Colon (tissue), 2 donors: Measurements from ENCODE around the gene TTC9.

Experiments used
- FAIRE-seq: peaks from 2 replicates; lab custom pipeline; 2012; peaks lifted over from hg19 to GRCh38; lab: Jason Lieb, UNC
- donor health status: control.
- donor health status: control.

Gene TTC9

DNA sequence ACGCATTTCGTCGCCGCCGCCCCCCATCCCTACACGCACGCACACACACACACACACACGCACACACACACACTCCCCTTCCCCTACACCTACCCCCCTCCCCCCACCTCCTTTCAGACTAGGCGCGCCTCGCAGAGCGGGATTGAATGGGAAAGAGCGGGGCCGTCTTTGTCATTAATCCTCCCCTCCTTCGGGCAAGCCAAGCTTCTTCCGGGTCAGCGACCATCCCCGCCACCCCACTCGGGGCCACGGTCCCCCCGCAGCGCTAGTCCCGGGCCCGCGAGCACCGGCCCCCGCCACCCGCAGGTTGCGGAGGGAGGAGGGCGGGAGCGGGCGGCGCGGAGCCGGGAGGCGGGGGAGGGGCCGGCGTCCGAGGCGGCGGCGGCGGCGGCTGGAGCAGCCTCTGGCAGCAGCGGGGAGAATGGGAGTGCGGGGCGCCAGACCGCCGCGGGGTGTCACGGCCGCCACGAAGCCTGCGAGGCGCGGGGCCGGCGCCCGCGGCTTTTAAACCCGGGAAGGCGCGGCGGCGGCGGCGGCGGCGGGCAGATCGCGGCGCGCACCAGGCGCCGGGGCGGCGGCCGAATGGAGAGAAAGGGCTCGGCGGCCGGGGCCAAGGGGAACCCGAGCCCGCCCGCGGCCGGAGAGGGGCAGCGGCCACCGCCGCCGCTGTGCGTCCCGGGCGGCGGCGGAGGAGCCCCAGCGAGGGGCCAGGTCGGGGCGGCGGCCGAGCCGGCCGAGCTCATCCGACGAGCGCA is at the start of gene TTC9:
TSS of gene TTC9 (plus strand) at position 369 of the 755 bp plus-strand sequence. CDS start at position 583, 214 bp downstream.
- no peak for FAIRE-seq

DNA sequence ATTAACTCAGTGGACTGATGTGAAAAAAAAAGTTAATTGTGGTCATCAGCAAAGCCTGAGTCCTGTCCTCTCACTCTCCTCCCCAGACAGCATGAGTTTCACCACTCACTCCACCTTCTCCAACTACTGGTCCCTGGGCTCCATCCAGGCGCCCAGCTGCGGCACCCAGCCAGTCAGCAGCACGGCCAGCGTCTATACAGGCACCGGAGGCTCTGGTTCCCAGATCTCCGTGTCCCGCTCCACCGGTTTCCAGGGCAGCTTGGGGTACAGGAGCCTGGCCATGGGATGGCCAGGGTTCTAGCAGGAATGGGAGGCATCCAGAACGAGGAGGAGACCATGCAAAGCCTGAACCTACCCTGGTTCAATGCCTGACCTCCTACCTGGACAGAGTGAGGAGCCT is 47.3 kb upstream of the TTC9 start:
- FAIRE-seq, result no peak

DNA sequence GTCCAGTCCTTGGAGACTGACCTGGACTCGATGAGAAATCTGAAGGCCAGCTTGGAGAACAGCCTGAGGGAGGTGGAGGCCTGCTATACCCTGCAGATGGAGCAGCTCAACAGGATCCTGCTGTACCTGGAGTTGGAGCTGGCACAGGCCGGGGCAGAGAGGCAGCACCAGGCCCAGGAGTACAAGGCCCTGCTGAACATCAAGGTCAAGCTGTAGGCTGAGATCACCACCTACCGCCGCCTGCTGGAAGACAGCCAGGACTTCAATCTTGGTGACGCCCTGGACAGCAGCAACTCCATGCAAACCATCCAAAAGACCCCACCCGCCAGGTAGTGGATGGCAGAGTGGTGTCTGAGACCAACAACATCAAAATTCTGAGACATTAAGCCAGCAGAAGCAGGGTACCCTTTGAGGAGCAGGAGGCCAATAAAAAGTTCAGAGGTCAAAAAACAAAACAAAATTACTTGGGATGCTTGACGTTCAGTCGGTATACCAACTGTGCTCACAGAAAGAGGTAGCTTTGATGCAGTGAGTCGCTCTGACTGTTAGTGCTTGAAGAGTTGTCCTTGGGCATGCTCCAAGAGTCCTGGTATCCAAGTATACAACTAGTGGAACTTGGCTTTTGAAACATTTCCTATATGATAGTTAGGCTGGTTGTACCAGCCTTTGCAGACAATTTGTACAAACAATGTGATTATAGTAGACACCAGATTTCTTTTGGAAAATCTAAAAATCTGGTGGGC is 46.1 kb upstream of the TTC9 start:
- FAIRE-seq, result no peak

DNA sequence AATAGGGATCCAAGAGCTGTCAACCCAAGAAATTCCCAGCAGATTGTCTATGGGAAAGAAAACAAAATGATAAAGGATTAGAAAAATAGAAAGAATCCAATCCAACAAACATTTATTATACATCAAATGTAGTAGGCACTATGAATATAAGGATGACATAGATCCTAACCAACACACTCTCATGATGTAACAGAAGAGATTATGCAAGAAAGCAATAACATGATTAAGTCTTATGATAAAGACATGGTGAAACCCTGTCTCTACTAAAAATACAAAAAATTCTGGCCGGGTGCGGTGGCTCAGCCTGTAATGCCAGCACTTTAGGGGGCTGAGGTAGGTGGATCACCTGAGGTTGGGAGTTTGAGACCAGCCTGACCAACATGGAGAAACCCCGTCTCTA is 44.0 kb upstream of the TTC9 start:
- no peak for FAIRE-seq

DNA sequence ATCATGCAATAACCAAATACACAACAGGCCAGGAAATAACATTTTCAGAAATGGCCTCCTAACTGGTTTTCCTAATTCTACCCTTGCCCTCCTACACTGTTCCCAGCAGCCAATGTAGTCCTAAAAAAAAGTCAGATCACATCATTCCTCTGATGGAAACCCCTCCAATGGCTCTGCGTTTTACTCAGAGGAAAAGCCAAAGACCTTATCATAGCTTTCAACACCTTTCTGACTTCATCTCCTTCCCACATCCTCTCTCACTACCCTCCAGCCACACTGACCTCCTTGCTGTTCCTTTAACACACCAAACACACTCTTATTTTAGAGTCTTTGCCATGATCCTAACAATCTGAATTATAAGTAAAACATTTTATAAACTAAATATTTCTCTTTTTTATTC is 42.4 kb upstream of the TTC9 start:
- no peak for FAIRE-seq

DNA sequence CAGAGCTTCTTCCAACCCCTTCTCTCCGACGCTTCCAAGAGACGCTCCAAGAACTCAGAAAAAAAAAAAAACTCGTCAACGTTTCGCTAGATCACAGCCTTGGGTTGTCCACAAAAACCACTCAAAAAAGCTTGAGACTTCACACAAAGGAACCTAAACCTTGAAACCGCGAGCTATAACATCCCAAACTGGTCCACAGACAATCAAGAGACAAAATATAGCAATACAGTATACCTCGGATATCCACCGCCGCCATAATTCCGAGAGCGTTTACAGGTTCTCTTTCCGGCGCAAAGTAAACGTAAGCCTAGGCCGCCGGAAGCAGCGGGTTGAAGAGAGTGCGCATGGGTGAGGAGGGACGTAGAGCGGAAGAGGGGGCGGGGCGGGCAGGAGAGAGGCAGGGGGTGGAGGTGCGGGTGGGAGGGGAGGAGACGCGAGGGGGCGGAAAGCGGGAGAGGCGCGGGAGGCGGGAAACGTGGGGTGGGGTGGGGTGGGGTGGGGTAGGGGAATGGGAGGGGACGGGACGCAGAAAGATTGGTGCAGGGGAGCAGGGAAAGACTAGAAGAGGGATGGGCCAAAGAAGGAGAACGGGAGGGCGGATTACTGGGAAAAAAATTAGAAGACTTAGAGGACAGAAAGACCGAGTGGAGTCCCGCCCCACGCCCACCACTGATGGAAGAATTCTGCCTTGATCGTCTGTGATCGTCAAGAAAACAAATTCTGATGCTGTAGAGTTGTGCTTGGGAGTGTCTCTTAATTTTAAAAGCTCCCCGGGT is 41.1 kb upstream of the TTC9 start, which contains the start of gene MED6:
TSS of gene MED6 (minus strand) at position 274 of the 776 bp plus-strand sequence. CDS start at position 256, 18 bp downstream.
- FAIRE-seq, result no peak

DNA sequence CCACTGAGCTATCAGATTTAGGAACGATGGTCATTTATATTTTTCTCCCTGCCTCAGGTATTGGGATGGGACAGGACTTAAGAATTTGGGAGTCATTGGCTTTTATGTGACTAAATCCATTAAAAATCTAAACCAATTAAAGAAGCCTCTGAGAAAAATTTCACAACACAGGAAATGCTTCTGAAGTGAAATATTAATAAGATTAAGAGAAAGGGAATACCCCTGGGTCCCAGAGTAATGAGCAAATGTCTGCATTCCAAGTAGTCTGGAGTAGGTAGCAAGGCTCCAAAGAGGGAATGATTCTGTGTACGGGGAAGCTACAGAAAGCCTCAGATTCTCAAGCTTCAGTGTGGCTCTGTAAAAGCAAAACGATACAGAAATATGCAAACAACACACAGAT is 40.6 kb upstream of the TTC9 start:
- no peak for FAIRE-seq

DNA sequence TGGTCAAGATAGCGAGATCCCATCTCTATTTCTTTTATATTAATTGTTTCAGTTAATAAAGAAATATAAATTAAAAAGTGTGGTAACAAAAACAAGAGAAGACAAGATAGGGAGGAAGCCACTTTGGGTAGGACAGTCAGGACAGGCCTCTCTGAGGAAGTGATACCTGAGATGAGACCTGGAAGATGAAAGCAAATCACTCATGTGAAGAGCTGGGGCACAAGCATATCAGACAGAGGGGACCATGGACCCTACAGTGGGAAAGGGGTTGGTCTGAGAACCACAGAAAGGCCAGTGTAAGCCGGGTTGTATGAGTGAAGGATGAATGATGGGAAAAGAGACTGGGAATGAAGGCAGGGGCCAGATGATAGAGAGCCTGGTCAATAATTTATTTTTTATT is 39.5 kb upstream of the TTC9 start:
- no peak for FAIRE-seq

DNA sequence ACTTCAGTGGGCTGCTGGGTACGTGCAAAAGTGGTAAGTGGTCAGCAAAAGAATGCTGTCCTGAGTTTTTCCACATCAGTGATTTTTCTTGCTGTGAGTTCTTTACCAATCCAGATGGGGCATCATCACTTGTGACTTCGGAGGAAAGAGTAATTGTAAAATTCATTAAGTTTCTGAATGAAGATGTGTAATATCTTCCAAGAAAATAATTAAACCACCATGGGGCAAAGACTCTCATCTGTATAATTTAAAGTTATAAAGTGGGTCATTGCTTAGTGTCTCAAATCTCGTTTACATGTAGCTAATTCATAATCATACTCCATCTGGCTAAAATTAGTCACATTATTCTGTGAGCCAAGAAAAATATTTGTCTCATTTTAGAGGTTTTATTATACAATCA is 30.5 kb upstream of the TTC9 start:
- FAIRE-seq, result no peak

DNA sequence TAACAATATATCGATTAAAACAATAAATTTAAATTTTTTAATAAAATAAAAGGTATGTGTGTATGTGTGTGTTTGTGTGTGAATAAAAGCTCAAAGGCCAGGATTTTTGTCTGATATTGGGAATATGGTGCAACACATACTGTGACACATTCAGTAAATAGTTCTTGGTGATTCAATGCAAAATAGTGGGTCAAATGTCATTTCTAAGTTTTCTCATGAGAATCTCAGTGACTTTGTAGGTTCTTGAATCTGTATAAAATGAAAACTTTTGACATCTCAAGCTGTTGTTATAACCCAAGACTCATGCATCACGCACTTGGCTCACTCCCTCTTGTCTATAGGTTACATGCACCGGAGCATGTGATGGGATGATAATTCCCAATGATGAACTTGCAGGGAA is 25.1 kb upstream of the TTC9 start:
- no peak for FAIRE-seq

DNA sequence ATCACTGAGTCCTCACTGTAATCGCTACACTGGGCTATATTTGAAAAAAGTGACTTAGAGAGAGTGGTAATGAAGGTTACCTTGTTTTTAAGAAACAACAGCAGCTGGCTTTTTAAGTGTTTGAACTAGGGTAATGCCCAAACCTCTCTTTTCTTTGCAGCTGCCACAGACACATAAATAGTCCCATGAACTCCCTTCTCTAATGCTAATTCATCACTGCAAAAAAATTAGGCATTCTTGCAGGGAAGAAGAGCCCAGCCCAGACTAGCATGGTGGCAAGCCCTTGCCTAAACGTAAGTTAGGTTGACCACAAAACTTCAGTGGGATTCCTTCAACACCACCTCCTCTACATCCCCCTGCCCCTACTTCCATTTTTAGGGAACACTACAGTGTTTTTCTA is 23.4 kb upstream of the TTC9 start:
- no peak for FAIRE-seq

DNA sequence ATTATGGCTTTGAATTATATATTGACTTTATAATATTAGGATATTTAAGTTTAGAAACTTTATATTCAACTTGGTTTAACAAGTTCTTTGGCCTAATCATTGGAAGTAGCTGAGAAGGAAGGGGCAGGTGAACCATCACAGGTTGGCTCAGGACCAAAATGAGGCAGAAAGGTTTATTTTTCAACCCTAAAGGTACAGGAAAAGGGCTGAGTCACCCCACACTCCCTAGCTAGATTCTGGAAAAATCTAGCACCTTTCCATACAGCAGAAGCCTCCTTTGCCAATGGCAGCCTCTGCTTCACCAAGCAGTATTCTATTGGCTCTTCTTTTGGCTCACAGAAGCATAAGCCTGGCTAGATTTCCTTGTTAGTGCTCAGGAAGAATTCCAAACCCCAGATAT is 22.0 kb upstream of the TTC9 start:
- FAIRE-seq, result no peak

DNA sequence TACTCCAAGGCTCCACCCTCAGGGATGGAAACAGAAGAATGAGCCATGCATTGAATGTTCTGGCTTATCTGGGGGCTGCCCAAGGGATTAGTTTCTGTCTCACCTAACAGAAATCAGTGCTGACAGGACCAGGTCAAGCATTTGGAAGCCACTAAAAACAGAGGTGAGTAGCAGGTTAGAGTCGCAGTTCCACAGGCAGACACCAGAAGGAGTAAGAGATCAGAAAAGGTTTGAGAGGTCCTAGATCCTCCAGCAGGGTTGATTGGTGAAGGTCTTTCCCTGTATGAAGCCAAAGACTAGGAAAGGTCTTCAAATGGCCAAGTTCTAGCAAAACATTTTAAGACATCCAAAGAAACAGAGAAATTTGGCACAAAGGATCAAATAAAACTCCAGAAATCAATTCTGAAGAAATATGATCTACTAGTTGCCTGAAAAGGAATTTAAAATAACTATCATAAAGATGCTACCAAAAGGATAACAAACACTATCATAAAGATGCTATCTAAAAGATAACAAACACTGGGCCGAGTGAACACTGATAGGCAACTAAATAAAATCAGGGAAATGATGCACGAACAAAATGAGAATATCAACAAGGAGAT is 19.5 kb upstream of the TTC9 start:
- no peak for FAIRE-seq

DNA sequence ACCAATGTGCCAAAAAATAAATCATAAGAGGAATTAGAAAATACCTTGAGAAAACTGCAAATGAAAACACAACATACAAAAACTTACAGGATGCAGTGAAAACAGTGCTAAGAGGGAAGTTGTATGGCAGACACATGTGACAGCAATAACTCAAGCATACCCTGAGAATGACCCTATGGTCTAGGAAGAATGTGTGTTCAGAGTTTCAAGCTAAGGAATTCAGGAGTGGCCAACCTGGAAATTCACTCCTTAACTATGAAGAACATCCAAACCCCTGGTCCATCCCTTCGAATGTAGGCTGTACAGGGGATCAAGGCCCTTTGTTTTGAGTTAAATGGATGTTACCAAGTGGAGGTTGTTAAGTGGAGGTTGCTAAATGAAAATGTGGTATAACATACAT is 16.7 kb upstream of the TTC9 start:
- FAIRE-seq, result no peak

DNA sequence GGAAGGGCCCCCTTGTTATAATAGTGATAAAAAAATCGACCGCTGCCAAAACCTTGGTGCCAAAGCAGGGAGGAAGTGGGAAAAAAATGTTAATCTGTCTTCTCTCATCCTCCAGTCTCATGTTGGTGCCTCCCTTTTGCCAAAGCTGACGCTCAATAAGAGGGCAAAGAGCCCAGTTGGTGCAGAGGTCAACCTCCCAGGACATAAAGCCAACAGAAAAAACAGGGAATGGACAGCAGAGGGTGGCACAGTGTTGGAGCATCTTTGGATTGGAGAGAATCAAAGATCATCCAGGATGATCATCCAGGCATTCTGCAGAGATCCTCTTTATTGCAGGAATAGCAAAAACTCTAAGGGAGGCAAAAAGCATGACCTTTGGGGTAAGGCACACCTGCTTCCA is 9.8 kb upstream of the TTC9 start:
- no peak for FAIRE-seq

DNA sequence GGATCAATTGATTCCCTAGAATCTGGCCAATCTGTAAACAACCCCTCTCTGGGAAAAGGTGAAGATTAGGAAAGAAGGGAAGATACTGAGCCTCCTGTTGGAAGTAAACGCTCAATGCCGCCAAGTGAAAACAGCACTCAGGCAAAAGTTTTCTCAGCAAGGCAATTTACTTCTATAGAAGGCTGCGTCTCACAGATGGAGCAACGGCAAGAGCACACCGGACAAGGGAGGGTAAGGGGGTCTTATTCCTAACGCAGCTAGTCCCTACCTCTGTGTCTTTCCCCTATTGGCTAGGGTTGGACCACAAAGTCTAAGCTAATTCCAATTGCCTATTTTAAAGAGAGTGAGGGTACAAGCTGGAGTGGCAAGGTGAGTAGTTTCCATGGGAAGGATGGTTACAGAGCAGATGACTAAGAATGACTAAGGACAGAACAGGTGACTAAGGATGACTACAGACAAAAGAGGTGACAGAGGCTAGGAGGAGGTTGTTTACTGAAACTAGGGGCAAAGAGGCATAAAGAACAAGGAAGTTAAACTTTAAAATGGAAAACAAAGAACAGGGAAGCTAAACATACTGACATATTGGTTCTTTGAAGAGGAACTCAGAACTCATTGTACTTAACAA is 5.6 kb upstream of the TTC9 start:
- FAIRE-seq, result no peak

DNA sequence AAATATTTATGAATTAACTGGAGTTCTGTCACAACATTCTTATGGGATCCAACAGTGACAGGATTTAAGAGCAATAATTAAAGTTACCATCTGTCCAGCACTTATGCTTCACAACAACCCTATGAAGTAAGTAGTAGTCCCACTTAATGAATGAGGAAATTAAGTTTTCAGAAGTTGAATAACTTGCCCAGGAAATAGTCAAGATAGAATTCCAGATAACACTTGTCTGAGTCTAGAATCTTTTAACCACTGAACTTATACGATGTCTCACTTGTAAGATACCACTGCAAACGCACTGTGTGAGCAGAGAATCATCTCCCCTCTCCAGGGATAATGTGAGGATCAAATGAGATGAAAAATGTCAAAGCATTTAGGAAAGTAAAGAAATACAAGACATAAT is 3.3 kb upstream of the TTC9 start:
- no peak for FAIRE-seq

DNA sequence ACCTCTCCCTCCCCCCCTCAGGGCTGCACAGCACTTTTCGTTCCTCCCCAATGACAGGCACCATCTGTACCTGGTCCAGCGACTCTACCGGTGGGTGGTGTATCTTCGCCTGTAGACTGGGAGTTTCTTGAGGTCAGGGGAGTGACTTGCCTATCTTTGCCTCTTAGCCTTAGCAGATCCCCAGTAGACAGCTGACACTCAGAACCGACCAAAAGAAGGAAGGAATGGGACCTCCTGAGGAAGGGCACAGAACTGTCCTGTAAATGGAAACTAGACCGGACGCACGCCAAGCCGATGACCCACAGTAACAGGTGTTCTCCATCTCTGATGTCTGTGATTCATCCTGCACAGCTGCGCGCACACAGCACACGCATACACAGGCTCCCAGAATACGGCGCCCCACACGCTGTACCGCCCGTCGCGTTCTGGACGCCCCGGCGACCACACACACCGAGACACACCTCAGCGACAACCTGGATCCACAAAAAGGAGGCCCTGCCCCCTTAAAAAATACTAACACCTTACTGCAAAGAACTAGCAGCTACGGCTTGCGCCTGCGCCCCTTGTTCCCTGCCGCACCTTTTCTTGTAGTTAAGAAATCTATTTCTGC is 673 bp upstream of the TTC9 start:
- FAIRE-seq, result no peak

DNA sequence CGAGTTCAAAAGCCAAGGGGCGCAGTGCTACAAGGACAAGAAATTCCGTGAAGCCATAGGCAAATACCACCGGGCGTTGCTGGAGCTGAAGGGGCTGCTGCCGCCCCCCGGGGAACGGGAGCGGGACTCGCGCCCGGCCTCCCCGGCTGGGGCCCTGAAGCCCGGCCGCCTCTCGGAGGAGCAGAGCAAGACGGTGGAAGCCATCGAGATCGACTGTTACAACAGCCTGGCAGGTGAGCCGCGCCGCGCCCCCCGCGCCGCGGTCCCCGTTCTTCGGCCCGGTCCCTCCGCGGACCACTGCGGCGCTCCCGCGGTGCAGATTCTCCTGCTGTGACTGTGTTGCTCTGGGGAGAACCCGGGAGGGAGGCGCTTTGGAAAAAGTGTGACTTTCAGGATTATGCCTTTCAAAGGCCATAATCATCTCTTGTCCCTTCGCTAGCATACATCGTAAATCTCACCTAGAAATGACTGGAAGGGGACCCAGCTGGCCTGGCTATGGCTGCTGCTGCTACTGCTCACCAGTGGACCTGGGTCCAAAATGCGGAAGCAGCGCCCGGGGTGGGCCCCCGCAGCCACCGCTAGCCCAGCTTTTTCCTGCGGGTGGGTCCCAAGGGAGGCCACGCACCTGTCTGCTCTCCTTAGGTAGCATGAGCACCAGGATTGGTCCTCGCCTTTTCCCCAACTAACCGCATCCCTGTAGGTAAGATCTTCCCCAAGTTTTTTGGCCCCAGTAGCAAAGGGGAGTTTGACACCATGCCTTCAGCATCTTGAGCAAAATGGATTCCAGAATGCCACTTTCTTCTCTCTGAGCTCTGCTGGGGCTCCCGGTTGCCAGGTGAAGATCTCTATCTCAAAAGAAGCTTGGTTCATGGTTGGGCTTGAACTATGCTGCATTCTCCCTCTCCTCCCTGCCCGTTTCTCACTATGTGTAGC is 853 bp downstream of the TTC9 start:
- no peak for FAIRE-seq

DNA sequence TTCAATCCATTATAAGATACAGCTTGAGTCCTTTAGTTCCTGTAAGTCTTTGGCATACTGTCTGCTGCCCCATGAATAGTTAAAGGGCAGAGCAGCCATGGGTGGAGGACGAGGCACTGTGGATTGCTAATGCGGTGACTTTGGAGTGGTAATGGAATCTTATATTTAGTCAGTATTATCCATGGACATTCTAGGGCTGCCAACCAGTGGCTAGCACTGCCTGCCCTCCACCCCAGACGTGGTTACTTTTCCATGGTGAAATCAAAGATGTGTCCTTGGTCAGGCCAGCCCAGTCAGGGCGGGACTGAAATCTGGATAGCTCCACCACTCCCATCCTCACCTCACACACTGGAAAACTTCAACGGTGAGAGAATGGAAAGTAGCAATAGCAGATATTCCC is 2.3 kb downstream of the TTC9 start:
- FAIRE-seq, result no peak

DNA sequence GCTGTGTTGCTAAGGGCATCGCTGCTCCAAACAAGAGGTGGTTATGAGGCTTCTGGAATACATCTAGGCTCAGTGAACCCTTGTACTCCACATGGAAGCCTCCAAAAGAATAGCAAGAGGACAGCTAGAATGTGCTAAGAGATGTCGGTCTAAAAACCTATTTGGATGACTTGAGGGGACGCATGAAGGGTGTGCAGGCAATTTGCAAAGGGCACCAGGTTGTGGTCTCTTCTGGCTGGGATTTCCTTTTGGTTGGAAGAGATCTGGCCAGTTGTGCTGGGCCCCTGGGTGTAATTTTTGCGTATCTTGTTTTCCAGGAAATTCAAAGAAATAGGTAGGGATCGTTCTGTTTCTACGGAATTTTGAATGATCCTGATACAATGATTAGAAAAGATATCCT is 4.2 kb downstream of the TTC9 start:
- no peak for FAIRE-seq
